ENCODE measurements around the gene HOXD9. TPM values are rescaled to one million over a fixed set of nuclear protein-coding genes. Genes with fewer than 3 reads are reported as not detected.

HOXD9 gene
- total and polyA plus RNA-seq, 2 of the 8 experiments (the other 6 are each of a cell fraction or from before 2014, with no cell fraction given), result not detected

GRCh38 chr2:176101216-176101830 lies 21.2 kb upstream of the HOXD9 start:
- Histone ChIP-seq H4K91ac (replicated peaks; ENCODE audit: insufficient read length, low read length) (no peak overlapping the region), H3K23me2 (ENCODE audit: low read depth, low read length) (peaks cover 8% of the 10 kb centered on the region), H3K4me2 (ENCODE audit: insufficient read depth in 1 of 2, low read depth in 2 of 2, low read length in 2 of 2) (no peak overlapping the region), H3K23ac (ENCODE audit: insufficient read length) (no peak overlapping the region), H4K5ac (ENCODE audit: insufficient read length, low read depth, low read length) (no peak overlapping the region), H3K9ac (replicated peaks in 1 of 4; ENCODE audit: extremely low read depth in 1 of 4, low read depth in 3 of 4, low read length in 3 of 4) (no peak overlapping the region), H2BK5ac (ENCODE audit: low read depth, low read length) (no peak overlapping the region), H3K9me3 (ENCODE audit: insufficient read depth in 2 of 2, low read depth in 1 of 2, low read length in 1 of 2) (no peaks in the 10 kb centered on the region), H2BK15ac (ENCODE audit: low read length) (no peak overlapping the region), H4K8ac (ENCODE audit: extremely low read depth, insufficient read depth, low read length) (no peak overlapping the region), H3K27me3 (replicated peaks in 1 of 4; ENCODE audit: control insufficient read depth in 3 of 4, extremely low read depth in 1 of 4, insufficient read depth in 3 of 4, low read length in 3 of 4) (peaks cover 86 to 99% (median 95%) of the 10 kb centered on the region in 4 experiments), H3K79me1 (ENCODE audit: low read depth, low read length) (no peaks in the 10 kb centered on the region), H2AFZ (ENCODE audit: low read length) (no peak overlapping the region), H3K27ac (ENCODE audit: low read depth, low read length) (no peak overlapping the region), H3K56ac (replicated peaks; ENCODE audit: insufficient read length, low read depth, low read length) (no peak overlapping the region), H2BK20ac (ENCODE audit: low read length) (no peak overlapping the region), H3K79me2 (ENCODE audit: control insufficient read depth in 1 of 2, insufficient read depth in 2 of 2, low read length in 2 of 2) (no peaks in the 10 kb centered on the region), H3K4me1 (replicated peaks in 1 of 4; ENCODE audit: control insufficient read depth in 3 of 4, insufficient read depth in 4 of 4, low read length in 3 of 4) (peaks cover 0 to 36% (median 19%) of the 10 kb centered on the region in 4 experiments; a peak in 6 of 7 replicates), H3K36me3 (ENCODE audit: control insufficient read depth in 2 of 4, insufficient read depth in 4 of 4, low read length in 3 of 4) (no peaks in the 10 kb centered on the region; a peak in 1 of 8 replicates), H4K20me1 (replicated peaks in 1 of 2; ENCODE audit: control insufficient read depth in 1 of 2, insufficient read depth in 2 of 2, low read length in 2 of 2) (peaks cover 11 to 42% of the 10 kb centered on the region in 2 experiments), H3K4me3 (ENCODE audit: extremely low read depth in 1 of 4, insufficient read depth in 2 of 4, low read depth in 3 of 4, low read length in 4 of 4) (no peak overlapping the region), H3K4ac (replicated peaks; ENCODE audit: insufficient read length, low read depth, low read length) (no peak overlapping the region), H3K18ac (ENCODE audit: extremely low read depth, low read length) (no peak overlapping the region), H2BK120ac (replicated peaks; ENCODE audit: low read depth, low read length) (no peak overlapping the region), H2AK5ac (ENCODE audit: low read depth, low read length) (no peak overlapping the region), H2BK12ac (ENCODE audit: low read depth, low read length) (no peak overlapping the region), H3K14ac (ENCODE audit: insufficient read length) (no peak overlapping the region)
- POLR2A ChIA-PET (ENCODE audit: partially characterized antibody), result no interaction called here
- DNase-seq (ENCODE audit: low read depth in 1 of 2, low spot score in 2 of 2), result peak in 1 of 2 experiments; percentile 45
- no peak for FAIRE-seq
- CTCF ChIA-PET (ENCODE audit: partially characterized antibody), result interaction anchor here (0.7 to 4.6 kb wide), 9 partner anchors 10 to 60 kb away, joined by 3 to 20 read pairs (median 6); no protein-coding TSS in a partner anchor
- WGBS, 2 experiments (ENCODE audit: extremely low coverage in 1 of 2, insufficient coverage in 1 of 2, insufficient read length in 1 of 2, insufficient replicate concordance in 2 of 2, low coverage in 1 of 2, low lambda C conversion rate in 2 of 2, missing lambda C conversion rate in 1 of 2), result 24% methylated on average over 2 of the region's 2 CpGs; no CpG with 5 or more reads in 1 of the 2 experiments
- TF ChIP-seq SIX5 (IDR thresholded peaks at IDR 0.05; ENCODE audit: low read depth, low read length) (no peak), KDM1A (IDR thresholded peaks at IDR 0.05; ENCODE audit: borderline replicate concordance, low read length) (no peak), EGR1 (IDR thresholded peaks at IDR 0.05; ENCODE audit: borderline replicate concordance, low read depth, low read length) (no peak), RBBP5 (IDR thresholded peaks at IDR 0.05; ENCODE audit: borderline replicate concordance, low read depth, low read length) (no peak), KDM5A (IDR thresholded peaks at IDR 0.05; ENCODE audit: low read length) (no peak), CHD2 (IDR thresholded peaks at IDR 0.05; ENCODE audit: low read length) (no peak), SAP30 (IDR thresholded peaks at IDR 0.05; ENCODE audit: insufficient read depth, insufficient replicate concordance, low read length) (no peak), HDAC2 (IDR thresholded peaks at IDR 0.05; ENCODE audit: borderline replicate concordance in 1 of 2, low read depth in 2 of 2, low read length in 2 of 2) (no peak), YY1 (IDR thresholded peaks at IDR 0.05; ENCODE audit: low read depth, low read length) (no peak), TEAD4 (IDR thresholded peaks at IDR 0.05; ENCODE audit: low read depth, low read length) (no peak)
- TF ChIP-seq, protein P1, sequence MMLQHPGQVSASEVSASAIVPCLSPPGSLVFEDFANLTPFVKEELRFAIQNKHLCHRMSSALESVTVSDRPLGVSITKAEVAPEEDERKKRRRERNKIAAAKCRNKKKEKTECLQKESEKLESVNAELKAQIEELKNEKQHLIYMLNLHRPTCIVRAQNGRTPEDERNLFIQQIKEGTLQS (IDR thresholded peaks at IDR 0.05; ENCODE audit: insufficient read depth, low read depth, low read length), result no peak
- TF ChIP-seq, protein P2, sequence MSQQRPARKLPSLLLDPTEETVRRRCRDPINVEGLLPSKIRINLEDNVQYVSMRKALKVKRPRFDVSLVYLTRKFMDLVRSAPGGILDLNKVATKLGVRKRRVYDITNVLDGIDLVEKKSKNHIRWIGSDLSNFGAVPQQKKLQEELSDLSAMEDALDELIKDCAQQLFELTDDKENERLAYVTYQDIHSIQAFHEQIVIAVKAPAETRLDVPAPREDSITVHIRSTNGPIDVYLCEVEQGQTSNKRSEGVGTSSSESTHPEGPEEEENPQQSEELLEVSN (IDR thresholded peaks at IDR 0.05), result no peak
